Spleen (tissue), 11 donors: ENCODE results near the gene MIAT. TPM values are rescaled to one million over a fixed set of nuclear protein-coding genes. Genes with fewer than 3 reads are reported as not detected.

Experiments used
- DNase-seq: peaks from one replicate; pipeline ENCODE4 v3.0.0-alpha.2; 2020
- H3K27ac ChIP-seq, 8 donors: fragments of 200-600 bp; sonication (generic) in 7 of 8; 1 replicate in 4 of 8; 2 replicates in 4 of 8; pipeline versions ENCODE4 v1.5.0 to v1.8.0; 2016 to 2021; ENCODE audit warnings: inconsistent platforms in 4 of 8, mild to moderate bottlenecking in 4 of 8, moderate library complexity in 1 of 8
- H3K27me3 ChIP-seq, 7 donors: fragments of 200-600 bp; sonication (generic) in 6 of 7; replicated peaks in 1 of 7; 1 replicate in 4 of 7; 2 replicates in 3 of 7; pipeline versions ENCODE4 v1.5.0 to v1.8.0; 2016 to 2021; ENCODE audit warnings: inconsistent platforms in 3 of 7, mild to moderate bottlenecking in 1 of 7
- H3K36me3 ChIP-seq, 6 donors: fragments of 200-600 bp; sonication (generic) in 5 of 6; 1 replicate in 4 of 6; 2 replicates in 2 of 6; pipeline versions ENCODE4 v1.5.0 to v1.8.0; 2016 to 2021; ENCODE audit warnings: inconsistent platforms in 2 of 6
- H3K4me1 ChIP-seq, 6 donors: fragments of 200-600 bp; sonication (generic) in 5 of 6; 1 replicate in 3 of 6; 2 replicates in 3 of 6; pipeline versions ENCODE4 v1.5.0 to v1.8.0; 2016 to 2021; ENCODE audit warnings: inconsistent platforms in 3 of 6
- H3K4me3 ChIP-seq, 8 donors: fragments of 200-600 bp; sonication (generic) in 7 of 8; 1 replicate in 4 of 8; 2 replicates in 4 of 8; pipeline versions ENCODE4 v1.5.0 to v1.8.0; 2016 to 2021; ENCODE audit warnings: inconsistent platforms in 4 of 8, mild to moderate bottlenecking in 4 of 8, moderate library complexity in 2 of 8
- H3K9me3 ChIP-seq, 8 donors: fragments of 200-600 bp; sonication (generic) in 7 of 8; 1 replicate in 4 of 8; 2 replicates in 4 of 8; pipeline versions ENCODE4 v1.5.0 to v1.8.0; 2016 to 2021; ENCODE audit warnings: inconsistent platforms in 4 of 8
- POLR2A ChIP-seq, 3 donors: fragments of 450-650 bp; IDR thresholded peaks; one replicate each; pipeline ENCODE4 v1.5.1; 2017; ENCODE audit warnings: antibody characterized with exemption in 3 of 3, mild to moderate bottlenecking in 1 of 3
- POLR2AphosphoS5 ChIP-seq, 3 donors: sonication (generic); formaldehyde crosslinking; IDR thresholded peaks; one replicate each; pipeline ENCODE4 v1.5.1; 2017; ENCODE audit warnings: antibody characterized with exemption in 3 of 3
- WGBS, 5 donors: extraction: QIAGEN DNeasy Blood & Tissue Kit in 3 of 5; methylation state at CpG; one replicate each; pipeline versions ENCODE4 v1.1.5 to v1.1.7; 2013 to 2018; 5-methylcytosine and 5-hydroxymethylcytosine counted together
- intact Hi-C: fragments of 100-400 bp; cut with DNase I; formaldehyde crosslinking; loops from one replicate; pipeline ENCODE4 v1.15.0; 2023; ENCODE audit warnings: low total_unique reads
- polyA plus RNA-seq, 3 donors: library from polyadenylated mRNA; stranded (reverse); fragments of 200-250 nt; gene quantifications; one replicate each; pipeline ENCODE4 v1.2.1, GENCODE V29; 2013
- small RNA-seq, 4 donors: library from RNA; depleted of rRNA; stranded (forward); fragments of <200 nt; gene quantifications; one replicate each; pipeline ENCODE3, GENCODE V24; 2016
- total RNA-seq, 7 donors: library from RNA; depleted of rRNA in 3 of 7; stranded (reverse); fragments of >200 nt in 3 of 7; fragmentation: NEBNext Ultra II Directional in 4 of 7; extraction: Animal tissue kit (Norgen Biotek cat#: 25700) in 4 of 7; gene quantifications; one replicate each; pipeline versions ENCODE4 v1.1.0 to v1.2.1, GENCODE V29; 2016 to 2021
- TF ChIP-seq, protein P1 (sequence below), 11 experiments: fragments of 200-600 bp in 7 of 11; fragments of 450-650 bp in 4 of 11; sonication (generic) in 4 of 11; IDR thresholded peaks in 8 of 11; conservative IDR thresholded peaks in 3 of 11; 1 replicate in 7 of 11; 2 replicates in 4 of 11; pipeline versions ENCODE4 v1.4.0 to v1.8.0; 2016 to 2021; ENCODE audit warnings: antibody characterized with exemption in 11 of 11, inconsistent platforms in 4 of 11, mild to moderate bottlenecking in 1 of 11
- donor health status: healthy with polysubstance abuse.
- donor health status: DM: no; HTN: no; CAD: no; lungs with moderate emphysema.
- donor health status: DM: no; HTN: no; CAD: no.
- donor health status: Bipolar disorder and iron deficiency.
- donor health status: healthy.
- donor health status: DM: no; HTN: no; CAD: no.
- donor health status: DM: yes; HTN: yes; CAD: no.

Gene MIAT
- total and polyA plus RNA-seq, 10 donors = 0.77 to 62.4 (median 19.5) TPM

DNA sequence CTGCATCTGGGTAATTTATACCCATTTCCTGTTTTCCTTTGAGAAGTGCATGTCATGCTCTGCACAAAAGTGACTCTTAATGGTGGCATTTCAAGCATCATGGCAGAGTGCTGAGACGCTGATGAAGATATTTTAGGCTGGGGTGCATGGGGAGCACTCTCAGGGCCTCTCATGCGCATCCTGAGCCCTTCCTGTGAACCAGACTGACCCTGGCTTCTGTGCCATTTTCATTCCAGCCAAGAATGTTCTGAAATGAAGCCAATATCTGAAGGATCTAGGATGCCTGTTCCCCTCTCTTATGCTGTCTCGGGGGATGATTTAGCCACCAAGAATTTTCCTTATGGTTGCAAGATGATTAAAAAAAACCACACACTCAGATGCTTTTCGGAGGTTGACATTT, 61.5 kb downstream of the MIAT start:
- no peak overlapping the region for H3K4me3 ChIP-seq
- WGBS, 5 donors = 57 to 69% (median 63%) methylated on average over 4 of the region's 4 CpGs
- intact Hi-C loops = no loop called here
- H3K27me3 ChIP-seq = no peaks in the 10 kb centered on the region
- peaks cover 0 to 14% (median 8%) of the 10 kb centered on the region in 6 donors for H3K4me1 ChIP-seq
- H3K27ac ChIP-seq = no peak overlapping the region
- no peaks in the 10 kb centered on the region for H3K9me3 ChIP-seq
- TF ChIP-seq, protein P1, sequence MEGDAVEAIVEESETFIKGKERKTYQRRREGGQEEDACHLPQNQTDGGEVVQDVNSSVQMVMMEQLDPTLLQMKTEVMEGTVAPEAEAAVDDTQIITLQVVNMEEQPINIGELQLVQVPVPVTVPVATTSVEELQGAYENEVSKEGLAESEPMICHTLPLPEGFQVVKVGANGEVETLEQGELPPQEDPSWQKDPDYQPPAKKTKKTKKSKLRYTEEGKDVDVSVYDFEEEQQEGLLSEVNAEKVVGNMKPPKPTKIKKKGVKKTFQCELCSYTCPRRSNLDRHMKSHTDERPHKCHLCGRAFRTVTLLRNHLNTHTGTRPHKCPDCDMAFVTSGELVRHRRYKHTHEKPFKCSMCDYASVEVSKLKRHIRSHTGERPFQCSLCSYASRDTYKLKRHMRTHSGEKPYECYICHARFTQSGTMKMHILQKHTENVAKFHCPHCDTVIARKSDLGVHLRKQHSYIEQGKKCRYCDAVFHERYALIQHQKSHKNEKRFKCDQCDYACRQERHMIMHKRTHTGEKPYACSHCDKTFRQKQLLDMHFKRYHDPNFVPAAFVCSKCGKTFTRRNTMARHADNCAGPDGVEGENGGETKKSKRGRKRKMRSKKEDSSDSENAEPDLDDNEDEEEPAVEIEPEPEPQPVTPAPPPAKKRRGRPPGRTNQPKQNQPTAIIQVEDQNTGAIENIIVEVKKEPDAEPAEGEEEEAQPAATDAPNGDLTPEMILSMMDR (IDR thresholded peaks at IDR 0.05 in 8 of 11, conservative IDR thresholded peaks at IDR 0.05 in 3 of 11) = no peak
- no peak for TF ChIP-seq POLR2A (IDR thresholded peaks at IDR 0.05)
- no peak for TF ChIP-seq POLR2AphosphoS5 (IDR thresholded peaks at IDR 0.05)
- H3K36me3 ChIP-seq = peaks cover 0 to 91% (median 36%) of the 10 kb centered on the region in 6 donors
- no peak for DNase-seq

DNA sequence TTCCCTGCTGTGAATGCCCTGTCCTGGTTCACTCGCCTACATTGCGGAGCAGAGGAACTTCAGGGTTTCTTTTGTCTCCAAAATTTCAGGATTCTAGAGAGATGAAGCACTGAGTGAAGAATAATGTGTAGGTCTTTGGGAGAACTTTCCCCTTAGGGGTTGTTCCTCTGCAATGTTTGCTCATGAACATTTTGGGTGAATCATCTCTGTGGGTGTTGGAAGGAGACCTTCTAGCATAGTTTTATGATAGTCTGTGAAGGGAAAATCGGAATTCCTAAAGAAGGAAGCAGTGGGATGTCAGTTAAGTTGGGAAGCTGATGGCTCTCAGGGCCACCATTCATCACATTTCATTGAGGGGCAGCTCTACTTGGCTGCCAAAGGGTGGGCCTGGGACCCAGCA, 64.8 kb downstream of the MIAT start:
- peaks cover 0 to 4% (median 0%) of the 10 kb centered on the region in 6 donors for H3K4me1 ChIP-seq
- no peak overlapping the region for H3K4me3 ChIP-seq
- peaks cover 0 to 96% (median 44%) of the 10 kb centered on the region in 6 donors for H3K36me3 ChIP-seq
- H3K27me3 ChIP-seq = no peaks in the 10 kb centered on the region
- no peaks in the 10 kb centered on the region for H3K9me3 ChIP-seq
- TF ChIP-seq POLR2A (IDR thresholded peaks at IDR 0.05) = no peak
- intact Hi-C loops = no loop called here
- no peak overlapping the region for H3K27ac ChIP-seq
- 96 to 99% (median 98%) methylated on average over 3 of the region's 3 CpGs for WGBS, 5 donors
- DNase-seq = no peak

DNA sequence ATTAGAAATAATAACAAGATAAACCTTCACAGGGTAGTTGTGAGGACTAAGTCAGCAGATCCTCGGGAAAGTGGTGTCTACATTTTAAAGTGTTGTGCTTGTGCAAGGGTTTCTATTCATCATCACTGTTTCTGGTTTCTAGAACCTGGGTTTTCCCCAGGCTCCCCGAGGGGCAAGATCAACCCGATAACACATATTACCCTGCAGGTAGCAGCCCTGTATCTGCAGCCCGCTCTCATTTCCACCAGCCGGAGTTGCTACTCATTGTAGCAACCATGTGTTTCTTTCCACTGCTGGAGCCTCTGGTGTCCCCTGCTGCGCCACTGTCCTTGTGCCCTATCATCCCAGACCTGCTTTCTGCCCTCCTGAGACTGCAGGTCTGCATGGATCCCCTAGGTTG, 67.0 kb downstream of the MIAT start:
- H3K9me3 ChIP-seq = no peaks in the 10 kb centered on the region
- peaks cover 0 to 93% (median 36%) of the 10 kb centered on the region in 6 donors for H3K36me3 ChIP-seq
- no peaks in the 10 kb centered on the region for H3K4me1 ChIP-seq
- TF ChIP-seq, protein P1 (IDR thresholded peaks at IDR 0.05 in 8 of 11, conservative IDR thresholded peaks at IDR 0.05 in 3 of 11) = no peak
- no peak for TF ChIP-seq POLR2A (IDR thresholded peaks at IDR 0.05)
- TF ChIP-seq POLR2AphosphoS5 (IDR thresholded peaks at IDR 0.05) = no peak
- intact Hi-C loops = no loop called here
- no peak for DNase-seq
- H3K4me3 ChIP-seq = no peak overlapping the region
- no peaks in the 10 kb centered on the region for H3K27me3 ChIP-seq
- H3K27ac ChIP-seq = no peak overlapping the region
- 75 to 86% (median 78%) methylated on average over 6 of the region's 6 CpGs for WGBS, 5 donors

DNA sequence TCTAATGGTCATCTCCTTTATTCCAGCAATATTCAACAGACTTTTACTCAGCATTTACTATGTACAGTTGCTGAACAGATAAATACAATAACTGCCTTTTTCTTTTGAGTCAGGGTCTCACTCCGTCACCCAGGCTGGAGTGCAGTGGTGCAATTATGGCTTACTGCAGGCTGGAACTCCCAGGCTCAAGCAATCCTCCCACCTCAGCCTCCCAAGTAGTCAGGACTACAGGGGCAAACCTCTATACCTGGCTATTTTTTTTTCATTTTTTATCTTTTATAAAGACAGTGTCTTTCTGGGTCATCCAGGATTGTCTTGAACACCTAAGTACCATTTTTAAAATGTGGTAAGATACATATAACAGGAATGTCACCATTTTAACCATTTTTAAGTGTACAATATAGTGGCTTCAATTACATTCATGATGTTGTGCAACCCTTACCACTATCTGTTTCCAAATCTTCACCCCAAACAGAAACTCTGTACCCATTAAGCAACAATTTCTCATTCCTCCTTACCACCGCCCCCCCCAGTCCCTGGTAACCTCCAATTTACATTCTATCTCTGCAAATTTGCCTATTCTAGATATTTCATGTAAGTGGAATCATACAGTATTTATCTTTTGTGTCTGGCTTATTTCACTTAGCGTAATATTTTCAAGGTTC, 67.8 kb downstream of the MIAT start:
- no peak for TF ChIP-seq POLR2A (IDR thresholded peaks at IDR 0.05)
- no peak for TF ChIP-seq POLR2AphosphoS5 (IDR thresholded peaks at IDR 0.05)
- TF ChIP-seq, protein P1 (IDR thresholded peaks at IDR 0.05 in 8 of 11, conservative IDR thresholded peaks at IDR 0.05 in 3 of 11) = no peak
- 69 to 94% (median 81%) methylated on average over 3 of the region's 3 CpGs for WGBS, 5 donors
- H3K27ac ChIP-seq = no peak overlapping the region

More for the DNA sequence above, 67.8 kb downstream of the MIAT start:
- H3K36me3 ChIP-seq = peaks cover 0 to 93% (median 32%) of the 10 kb centered on the region in 6 donors
- intact Hi-C loops = no loop called here
- H3K27me3 ChIP-seq = no peaks in the 10 kb centered on the region
- H3K9me3 ChIP-seq = no peaks in the 10 kb centered on the region
- no peak overlapping the region for H3K4me3 ChIP-seq
- no peaks in the 10 kb centered on the region for H3K4me1 ChIP-seq
- DNase-seq = no peak

Small RNA genes lying within 50 kb of the gene (small RNA-seq; reads per million reads assigned to genes)
- gene RF01874 = 0 reads per million in 4 donors

Other genes starting within 250 kb of the MIAT start
- 1 to 10 TPM; 4.5 to 8.0 (median 5.9) TPM for gene ASPHD2, start 228.3 kb upstream of the MIAT start, total RNA-seq
- 1 to 10 TPM; 2.1 to 4.1 (median 2.3) TPM for gene ASPHD2, start 228.3 kb upstream of the MIAT start, polyA plus RNA-seq
- 10 to 100 TPM; 34.0 to 56.6 (median 41.8) TPM for gene HPS4, start 173.8 kb upstream of the MIAT start, total RNA-seq
- 10 to 100 TPM; 15.2 to 23.9 (median 18.8) TPM for gene HPS4, start 173.8 kb upstream of the MIAT start, polyA plus RNA-seq
- 10 to 100 TPM; 16.4 to 21.1 (median 19.2) TPM for gene SRRD, start 173.7 kb upstream of the MIAT start, total RNA-seq
- 10 to 100 TPM in 2 of 3 donors, 1 to 10 TPM in 1; 9.9 to 13.9 (median 12.6) TPM for gene SRRD, start 173.7 kb upstream of the MIAT start, polyA plus RNA-seq
- 10 to 100 TPM; 30.5 to 46.3 (median 42.2) TPM for gene TFIP11, start 145.1 kb upstream of the MIAT start, total RNA-seq
- 10 to 100 TPM; 21.5 to 32.1 (median 27.3) TPM for gene TFIP11, start 145.1 kb upstream of the MIAT start, polyA plus RNA-seq
- 100 to 1,000 TPM in 2 of 7 donors, 10 to 100 TPM in 5; 43.5 to 119 (median 63.2) TPM for gene TPST2, start 67.5 kb upstream of the MIAT start, total RNA-seq
- 10 to 100 TPM; 14.6 to 22.2 (median 16.6) TPM for gene TPST2, start 67.5 kb upstream of the MIAT start, polyA plus RNA-seq
- 1 to 10 TPM in 6 of 7 donors, under 1 TPM in 1; 0.34 to 2.9 (median 2.1) TPM for gene CRYBB1, start 39.6 kb upstream of the MIAT start, total RNA-seq
- gene CRYBB1, start 39.6 kb upstream of the MIAT start, polyA plus RNA-seq = 1 to 10 TPM in 2 of 3 donors, under 1 TPM in 1; 0.98 to 1.9 (median 1.3) TPM
- gene CRYBA4, start 35.6 kb upstream of the MIAT start, total RNA-seq = not detected
- gene CRYBA4, start 35.6 kb upstream of the MIAT start, polyA plus RNA-seq = under 1 TPM; 0.20 to 0.24 (median 0.22) TPM